PC-9 (cell line): ENCODE results near the gene CTBS.

Experiments used
- EZH2 ChIP-seq: fragments of 200-600 bp; sonication (generic); IDR thresholded peaks from 2 replicates; pipeline ENCODE4 v1.8.0; 2017; ENCODE audit warnings: antibody characterized with exemption, low read depth
- TF ChIP-seq, protein P1 (sequence below): fragments of 200-600 bp; sonication (generic); conservative IDR thresholded peaks from 2 replicates; pipeline ENCODE4 v1.6.1; 2017; ENCODE audit warnings: mixed run types, antibody characterized with exemption, mild to moderate bottlenecking, moderate library complexity

GRCh38 chr1:84581648-84582047 is 7.4 kb upstream of the CTBS start:
- TF ChIP-seq, protein P1, sequence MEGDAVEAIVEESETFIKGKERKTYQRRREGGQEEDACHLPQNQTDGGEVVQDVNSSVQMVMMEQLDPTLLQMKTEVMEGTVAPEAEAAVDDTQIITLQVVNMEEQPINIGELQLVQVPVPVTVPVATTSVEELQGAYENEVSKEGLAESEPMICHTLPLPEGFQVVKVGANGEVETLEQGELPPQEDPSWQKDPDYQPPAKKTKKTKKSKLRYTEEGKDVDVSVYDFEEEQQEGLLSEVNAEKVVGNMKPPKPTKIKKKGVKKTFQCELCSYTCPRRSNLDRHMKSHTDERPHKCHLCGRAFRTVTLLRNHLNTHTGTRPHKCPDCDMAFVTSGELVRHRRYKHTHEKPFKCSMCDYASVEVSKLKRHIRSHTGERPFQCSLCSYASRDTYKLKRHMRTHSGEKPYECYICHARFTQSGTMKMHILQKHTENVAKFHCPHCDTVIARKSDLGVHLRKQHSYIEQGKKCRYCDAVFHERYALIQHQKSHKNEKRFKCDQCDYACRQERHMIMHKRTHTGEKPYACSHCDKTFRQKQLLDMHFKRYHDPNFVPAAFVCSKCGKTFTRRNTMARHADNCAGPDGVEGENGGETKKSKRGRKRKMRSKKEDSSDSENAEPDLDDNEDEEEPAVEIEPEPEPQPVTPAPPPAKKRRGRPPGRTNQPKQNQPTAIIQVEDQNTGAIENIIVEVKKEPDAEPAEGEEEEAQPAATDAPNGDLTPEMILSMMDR, result no peak
- no peak for TF ChIP-seq EZH2
